ENCODE measurements around the gene CBFA2T3.

Gene CBFA2T3

GRCh38 chr16:88936556-88937205 lies 40.3 kb downstream of the CBFA2T3 start:
- no peak for DNase-seq

- no peak for DNase-seq
These were observed 40.9 kb downstream of the CBFA2T3 start for GRCh38 chr16:88936008-88936555.

GRCh38 chr16:88934066-88934667 lies 42.8 kb downstream of the CBFA2T3 start:
- DNase-seq, result no peak

- DNase-seq, result no peak
These were observed 44.1 kb downstream of the CBFA2T3 start for GRCh38 chr16:88932929-88933328.

GRCh38 chr16:88931936-88932335 lies 45.1 kb downstream of the CBFA2T3 start:
- no peak for DNase-seq

GRCh38 chr16:88931373-88931900 lies 45.6 kb downstream of the CBFA2T3 start:
- no peak for DNase-seq

GRCh38 chr16:88930716-88931115 lies 46.3 kb downstream of the CBFA2T3 start:
- DNase-seq, result no peak

GRCh38 chr16:88929091-88929445 lies 47.9 kb downstream of the CBFA2T3 start:
- no peak for DNase-seq

GRCh38 chr16:88928405-88929090 lies 48.5 kb downstream of the CBFA2T3 start:
- no peak for DNase-seq

GRCh38 chr16:88927661-88928060 lies 49.3 kb downstream of the CBFA2T3 start:
- no peak for DNase-seq

- DNase-seq, result no peak
These were observed 50.0 kb downstream of the CBFA2T3 start for GRCh38 chr16:88927010-88927409.

GRCh38 chr16:88926374-88926990 lies 50.5 kb downstream of the CBFA2T3 start:
- DNase-seq, result no peak

GRCh38 chr16:88925540-88925887 lies 51.5 kb downstream of the CBFA2T3 start:
- DNase-seq, result no peak

GRCh38 chr16:88924834-88925539 lies 52.0 kb downstream of the CBFA2T3 start:
- DNase-seq, result peak; percentile 93

- DNase-seq, result no peak
These were observed 52.8 kb downstream of the CBFA2T3 start for GRCh38 chr16:88923926-88924833.

- DNase-seq, result no peak
These were observed 53.6 kb downstream of the CBFA2T3 start for GRCh38 chr16:88923450-88923849.

- DNase-seq, result no peak
These were observed 54.1 kb downstream of the CBFA2T3 start for GRCh38 chr16:88922826-88923410.

- peak; percentile 48 for DNase-seq
These were observed 54.7 kb downstream of the CBFA2T3 start for GRCh38 chr16:88922114-88922825.

- no peak for DNase-seq
These were observed 55.4 kb downstream of the CBFA2T3 start for GRCh38 chr16:88921591-88921990.
